HepG2 (cell line): ENCODE measurements around the gene KHNYN. TPM values are rescaled to one million over a fixed set of nuclear protein-coding genes. Genes with fewer than 3 reads are reported as not detected.

Experiments used
- polyA plus RNA-seq, 8 experiments: library from polyadenylated mRNA; depleted of rRNA in 3 of 8; stranded (reverse) in 7 of 8; unstranded in 1 of 8; fragments of >200 nt; fragmentation: Illumina TruSeq in 4 of 8; extraction: Trizol in 4 of 8; gene quantifications; 2 replicates each; pipeline versions ENCODE4 v1.2.1 to v1.2.3, GENCODE V29; 2011 to 2016; ENCODE audit warnings: low read depth in 4 of 8, missing spikeins in 1 of 8, mixed read lengths in 1 of 8; ENCODE audit not compliant: insufficient read depth in 1 of 8
- total RNA-seq, 5 experiments: library from RNA; depleted of rRNA; stranded (reverse); fragments of >200 nt; fragmentation: Illumina TruSeq; extraction: Trizol; gene quantifications; 2 replicates each; pipeline ENCODE4 v1.2.3, GENCODE V29; 2016; ENCODE audit warnings: low read depth in 1 of 5
- TF ChIP-seq, protein P1 (sequence below), 2 experiments: fragments of 450-650 bp in 1 of 2; sonication (generic) in 1 of 2; formaldehyde crosslinking in 1 of 2; IDR thresholded peaks; 2 replicates each; pipeline versions ENCODE4 v1.6.1 to v1.8.0; 2016 to 2022; ENCODE audit warnings: antibody characterized with exemption in 1 of 2, mild to moderate bottlenecking in 1 of 2, missing genetic modification reagents in 1 of 2

KHNYN gene
- total and polyA plus RNA-seq, 2 of the 13 experiments (the other 11 are each of a cell fraction or from before 2014, with no cell fraction given) = 52.8 to 75.7 TPM

DNA sequence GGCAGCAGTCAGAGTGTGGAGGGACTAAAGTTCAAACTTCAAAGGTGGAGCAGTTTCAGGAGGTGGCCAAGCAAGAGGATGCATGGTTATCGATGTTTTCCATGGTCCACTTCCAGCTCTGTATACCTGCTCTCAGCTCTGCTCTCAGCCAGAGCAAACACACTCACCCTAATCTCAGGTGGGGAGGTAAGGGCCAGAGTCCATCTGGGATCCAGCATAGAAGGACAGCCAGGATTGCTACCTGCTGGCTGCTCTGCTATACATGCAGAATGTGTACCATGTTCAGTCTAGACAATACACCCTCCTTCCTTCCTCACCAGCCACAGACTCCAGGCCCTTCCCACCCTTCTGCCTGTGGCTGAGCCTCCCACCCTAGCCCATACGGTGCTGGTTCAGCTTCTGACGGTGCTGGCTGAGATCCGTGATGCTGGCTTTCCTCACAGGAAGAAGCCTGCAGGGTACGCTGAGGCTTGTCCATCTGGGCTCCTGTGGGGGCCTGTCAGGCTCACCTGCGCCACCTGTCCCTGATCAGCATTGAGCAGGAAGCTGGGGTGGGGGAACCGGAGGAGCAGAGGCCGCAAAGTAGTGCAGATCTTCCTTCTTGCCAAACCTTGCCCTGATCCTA is 2.7 kb upstream of the KHNYN start (continued):
- TF ChIP-seq, protein P1, sequence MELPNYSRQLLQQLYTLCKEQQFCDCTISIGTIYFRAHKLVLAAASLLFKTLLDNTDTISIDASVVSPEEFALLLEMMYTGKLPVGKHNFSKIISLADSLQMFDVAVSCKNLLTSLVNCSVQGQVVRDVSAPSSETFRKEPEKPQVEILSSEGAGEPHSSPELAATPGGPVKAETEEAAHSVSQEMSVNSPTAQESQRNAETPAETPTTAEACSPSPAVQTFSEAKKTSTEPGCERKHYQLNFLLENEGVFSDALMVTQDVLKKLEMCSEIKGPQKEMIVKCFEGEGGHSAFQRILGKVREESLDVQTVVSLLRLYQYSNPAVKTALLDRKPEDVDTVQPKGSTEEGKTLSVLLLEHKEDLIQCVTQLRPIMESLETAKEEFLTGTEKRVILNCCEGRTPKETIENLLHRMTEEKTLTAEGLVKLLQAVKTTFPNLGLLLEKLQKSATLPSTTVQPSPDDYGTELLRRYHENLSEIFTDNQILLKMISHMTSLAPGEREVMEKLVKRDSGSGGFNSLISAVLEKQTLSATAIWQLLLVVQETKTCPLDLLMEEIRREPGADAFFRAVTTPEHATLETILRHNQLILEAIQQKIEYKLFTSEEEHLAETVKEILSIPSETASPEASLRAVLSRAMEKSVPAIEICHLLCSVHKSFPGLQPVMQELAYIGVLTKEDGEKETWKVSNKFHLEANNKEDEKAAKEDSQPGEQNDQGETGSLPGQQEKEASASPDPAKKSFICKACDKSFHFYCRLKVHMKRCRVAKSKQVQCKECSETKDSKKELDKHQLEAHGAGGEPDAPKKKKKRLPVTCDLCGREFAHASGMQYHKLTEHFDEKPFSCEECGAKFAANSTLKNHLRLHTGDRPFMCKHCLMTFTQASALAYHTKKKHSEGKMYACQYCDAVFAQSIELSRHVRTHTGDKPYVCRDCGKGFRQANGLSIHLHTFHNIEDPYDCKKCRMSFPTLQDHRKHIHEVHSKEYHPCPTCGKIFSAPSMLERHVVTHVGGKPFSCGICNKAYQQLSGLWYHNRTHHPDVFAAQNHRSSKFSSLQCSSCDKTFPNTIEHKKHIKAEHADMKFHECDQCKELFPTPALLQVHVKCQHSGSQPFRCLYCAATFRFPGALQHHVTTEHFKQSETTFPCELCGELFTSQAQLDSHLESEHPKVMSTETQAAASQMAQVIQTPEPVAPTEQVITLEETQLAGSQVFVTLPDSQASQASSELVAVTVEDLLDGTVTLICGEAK (IDR thresholded peaks at IDR 0.05) = no peak
- TF ChIP-seq, protein P1 (CRISPR knock-in tag; IDR thresholded peaks at IDR 0.05) = peak; percentile 52; the same call in 1 of the 2 replicates
- TF ChIP-seq, all 625 proteins: peak for 226
